ENCODE measurements around the gene AGER. TPM values are rescaled to one million over a fixed set of nuclear protein-coding genes. Genes with fewer than 3 reads are reported as not detected.

The AGER gene
- total RNA-seq, 6 experiments from 2014 or later: 0.81 to 3.4 (median 1.8) TPM

GRCh38 chr6:32216285-32216684 is 32.2 kb upstream of the AGER start:
- Histone ChIP-seq H3K27me3 (no peaks in the 10 kb centered on the region), H3K27ac (no peak overlapping the region), H3K4me1 (no peaks in the 10 kb centered on the region), H3K36me3 (no peaks in the 10 kb centered on the region), H3K9me3 (no peaks in the 10 kb centered on the region), H3K4me3 (no peak overlapping the region)
- 73% methylated on average over 10 of the region's 10 CpGs for WGBS (ENCODE audit: insufficient coverage, low coverage, low lambda C conversion rate, missing lambda C conversion rate)
- ATAC-seq: no peak
- TF ChIP-seq POLR2A (IDR thresholded peaks at IDR 0.05): no peak
- no peak for TF ChIP-seq CTCF (IDR thresholded peaks at IDR 0.05)
- intact Hi-C loops (cut with DNase I): no loop called here
- DNase-seq: no peak

GRCh38 chr6:32215617-32216016 is 31.6 kb upstream of the AGER start:
- WGBS (ENCODE audit: insufficient coverage, low coverage, low lambda C conversion rate, missing lambda C conversion rate): 89% methylated on average over 4 of the region's 4 CpGs
- H3K4me1 ChIP-seq: no peaks in the 10 kb centered on the region
- H3K4me3 ChIP-seq: no peak overlapping the region
- no peaks in the 10 kb centered on the region for H3K9me3 ChIP-seq
- H3K36me3 ChIP-seq: no peaks in the 10 kb centered on the region
- TF ChIP-seq CTCF (IDR thresholded peaks at IDR 0.05): no peak
- TF ChIP-seq POLR2A (IDR thresholded peaks at IDR 0.05): no peak
- no peaks in the 10 kb centered on the region for H3K27me3 ChIP-seq
- H3K27ac ChIP-seq: no peak overlapping the region
- intact Hi-C loops (cut with DNase I): no loop called here
- ATAC-seq: no peak
- no peak for DNase-seq

- H3K36me3 ChIP-seq: no peaks in the 10 kb centered on the region
- intact Hi-C loops (cut with DNase I): no loop called here
- ATAC-seq: no peak
- no peaks in the 10 kb centered on the region for H3K9me3 ChIP-seq
- no peaks in the 10 kb centered on the region for H3K27me3 ChIP-seq
- TF ChIP-seq CTCF (IDR thresholded peaks at IDR 0.05): no peak
- TF ChIP-seq POLR2A (IDR thresholded peaks at IDR 0.05): no peak
- no peak overlapping the region for H3K4me3 ChIP-seq
- no peaks in the 10 kb centered on the region for H3K4me1 ChIP-seq
- H3K27ac ChIP-seq: no peak overlapping the region
- DNase-seq: no peak
- 50% methylated on average over 1 of the region's 3 CpGs for WGBS (ENCODE audit: insufficient coverage, low coverage, low lambda C conversion rate, missing lambda C conversion rate)
Measured at GRCh38 chr6:32214126-32214525, 30.1 kb upstream of the AGER start.

DNA sequence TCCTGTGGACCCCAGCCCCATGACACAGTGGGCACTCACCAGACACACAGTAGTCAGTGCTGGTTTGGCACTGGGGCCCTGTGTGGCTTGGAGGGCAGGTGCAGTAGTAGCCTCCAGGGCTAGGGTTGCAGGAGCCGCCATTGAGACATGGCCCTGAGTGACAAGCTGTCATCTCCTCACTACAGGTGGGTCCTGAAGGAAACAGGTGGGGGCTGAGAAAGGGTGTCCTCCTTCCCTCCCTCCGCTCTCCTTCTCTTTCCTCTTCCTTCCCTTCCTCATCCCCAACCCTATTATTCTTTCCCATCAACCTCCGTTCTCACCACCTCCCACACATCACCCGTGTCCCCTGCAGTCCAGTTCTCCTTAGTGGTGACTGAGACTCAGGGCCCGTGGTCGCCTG is 29.6 kb upstream of the AGER start:
- H3K36me3 ChIP-seq: no peaks in the 10 kb centered on the region
- no peaks in the 10 kb centered on the region for H3K9me3 ChIP-seq
- ATAC-seq (no peak), DNase-seq (no peak)
- TF ChIP-seq POLR2A (IDR thresholded peaks at IDR 0.05) (no peak), CTCF (IDR thresholded peaks at IDR 0.05) (no peak)
- H3K27me3 ChIP-seq: no peaks in the 10 kb centered on the region
- no peaks in the 10 kb centered on the region for H3K4me1 ChIP-seq
- 88% methylated on average over 3 of the region's 6 CpGs for WGBS (ENCODE audit: insufficient coverage, low coverage, low lambda C conversion rate, missing lambda C conversion rate)
- intact Hi-C loops (cut with DNase I): no loop called here
- no peak overlapping the region for H3K4me3 ChIP-seq
- no peak overlapping the region for H3K27ac ChIP-seq
